ENCODE results near the gene ADORA2A.

ADORA2A gene

GRCh38 chr22:24426851-24427499 lies 424 bp upstream of the ADORA2A start:
- Histone ChIP-seq H3K27ac (replicated peaks) (peak overlapping the region; percentile 74), H3K27me3 (ENCODE audit: insufficient read depth, poor library complexity, severe bottlenecking) (no peaks in the 10 kb centered on the region), H3K4me3 (replicated peaks; ENCODE audit: insufficient read depth, low read length) (no peak overlapping the region)
- no peak for TF ChIP-seq CTCF (IDR thresholded peaks at IDR 0.05; ENCODE audit: insufficient read depth, low read length)
- no peak for TF ChIP-seq REST (IDR thresholded peaks at IDR 0.05; ENCODE audit: insufficient replicate concordance, low read depth)
- no peak for TF ChIP-seq POLR2AphosphoS5 (IDR thresholded peaks at IDR 0.05; ENCODE audit: low read depth)
- TF ChIP-seq SPI1 (IDR thresholded peaks at IDR 0.05; ENCODE audit: borderline replicate concordance, low read depth): no peak
- no peak for TF ChIP-seq GABPA (IDR thresholded peaks at IDR 0.05; ENCODE audit: low read depth)
- no peak for DNase-seq (ENCODE audit: low read depth in 1 of 2, low spot score in 1 of 2)

GRCh38 chr22:24428751-24429410 lies 1.5 kb downstream of the ADORA2A start:
- Histone ChIP-seq H3K27ac (replicated peaks) (peak overlapping the region; percentile 74), H3K4me3 (replicated peaks; ENCODE audit: insufficient read depth, low read length) (no peak overlapping the region)
- DNase-seq (ENCODE audit: low read depth in 1 of 2, low spot score in 1 of 2): no peak

More at GRCh38 chr22:24428751-24429410, 1.5 kb downstream of the ADORA2A start:
- no peak for TF ChIP-seq REST (IDR thresholded peaks at IDR 0.05; ENCODE audit: insufficient replicate concordance, low read depth)
- no peak for TF ChIP-seq GABPA (IDR thresholded peaks at IDR 0.05; ENCODE audit: low read depth)
- TF ChIP-seq CTCF (IDR thresholded peaks at IDR 0.05; ENCODE audit: insufficient read depth, low read length): no peak
- no peak for TF ChIP-seq POLR2AphosphoS5 (IDR thresholded peaks at IDR 0.05; ENCODE audit: low read depth)
- TF ChIP-seq SPI1 (IDR thresholded peaks at IDR 0.05; ENCODE audit: borderline replicate concordance, low read depth): no peak
- H3K27me3 ChIP-seq (ENCODE audit: insufficient read depth, poor library complexity, severe bottlenecking): no peaks in the 10 kb centered on the region

All from HL-60 (cell line).